ENCODE results near the gene CCL8.

Gene CCL8

GRCh38 chr17:34365340-34365739, 46.1 kb downstream of the CCL8 start:
- H3K9me3 ChIP-seq, result no peaks in the 10 kb centered on the region
- no peak for DNase-seq
- H3K36me3 ChIP-seq, result no peaks in the 10 kb centered on the region
- H3K27me3 ChIP-seq, result peaks cover 6% of the 10 kb centered on the region; the same call in 1 of the 2 replicates
- no peaks in the 10 kb centered on the region for H3K4me1 ChIP-seq
- no peak overlapping the region for H3K4me3 ChIP-seq (ENCODE audit: low read depth, low read length)
- no peak for TF ChIP-seq CTCF (IDR thresholded peaks at IDR 0.05; ENCODE audit: low read depth, low read length)

- Histone ChIP-seq H3K4me1 (no peaks in the 10 kb centered on the region), H3K9me3 (no peaks in the 10 kb centered on the region), H3K27me3 (peaks cover 6% of the 10 kb centered on the region; the same call in 1 of the 2 replicates), H3K36me3 (no peaks in the 10 kb centered on the region), H3K4me3 (ENCODE audit: low read depth, low read length) (no peak overlapping the region)
- no peak for DNase-seq
- TF ChIP-seq CTCF (IDR thresholded peaks at IDR 0.05; ENCODE audit: low read depth, low read length), result no peak
Measured at GRCh38 chr17:34366010-34366409, 46.8 kb downstream of the CCL8 start.

- H3K36me3 ChIP-seq, result no peaks in the 10 kb centered on the region
- H3K4me3 ChIP-seq (ENCODE audit: low read depth, low read length), result no peak overlapping the region
- H3K9me3 ChIP-seq, result no peaks in the 10 kb centered on the region
- H3K4me1 ChIP-seq, result no peaks in the 10 kb centered on the region
- H3K27me3 ChIP-seq, result peaks cover 6% of the 10 kb centered on the region; the same call in 1 of the 2 replicates
- no peak for DNase-seq
- no peak for TF ChIP-seq CTCF (IDR thresholded peaks at IDR 0.05; ENCODE audit: low read depth, low read length)
Measured at GRCh38 chr17:34366529-34367107, 47.4 kb downstream of the CCL8 start.

- H3K36me3 ChIP-seq, result no peaks in the 10 kb centered on the region
- no peak for TF ChIP-seq CTCF (IDR thresholded peaks at IDR 0.05; ENCODE audit: low read depth, low read length)
- no peaks in the 10 kb centered on the region for H3K9me3 ChIP-seq
- no peak for DNase-seq
- H3K4me1 ChIP-seq, result no peaks in the 10 kb centered on the region
- peaks cover 6% of the 10 kb centered on the region; the same call in 1 of the 2 replicates for H3K27me3 ChIP-seq
- H3K4me3 ChIP-seq (ENCODE audit: low read depth, low read length), result no peak overlapping the region
Measured at GRCh38 chr17:34367486-34368195, 48.4 kb downstream of the CCL8 start.

- Histone ChIP-seq H3K4me3 (ENCODE audit: low read depth, low read length) (no peak overlapping the region), H3K4me1 (no peaks in the 10 kb centered on the region), H3K27me3 (peaks cover 8% of the 10 kb centered on the region; the same call in 1 of the 2 replicates), H3K36me3 (no peaks in the 10 kb centered on the region), H3K9me3 (no peaks in the 10 kb centered on the region)
- DNase-seq, result no peak
- no peak for TF ChIP-seq CTCF (IDR thresholded peaks at IDR 0.05; ENCODE audit: low read depth, low read length)
Measured at GRCh38 chr17:34368196-34368945, 49.1 kb downstream of the CCL8 start.

Measured in BE2C (cell line).